Effector memory CD4-positive, alpha-beta T cell (primary cell): ENCODE results near the gene BTBD19.

Experiments used
- DNase-seq, 3 donors: peaks; one replicate each; pipeline ENCODE4 v3.0.0-alpha.2; 2020
- H3K27ac ChIP-seq: 2 replicates; pipeline ENCODE4 v1.7.0; 2013; ENCODE audit warnings: mild to moderate bottlenecking, low read length, moderate library complexity; ENCODE audit not compliant: insufficient read depth, poor library complexity, severe bottlenecking
- H3K27me3 ChIP-seq: replicated peaks from 2 replicates; pipeline ENCODE4 v1.7.0; 2013; ENCODE audit warnings: mild to moderate bottlenecking, low read length; ENCODE audit not compliant: insufficient read depth, control insufficient read depth, poor library complexity, severe bottlenecking
- H3K36me3 ChIP-seq: 2 replicates; pipeline ENCODE4 v1.7.0; 2013; ENCODE audit warnings: mild to moderate bottlenecking, low read length, moderate library complexity; ENCODE audit not compliant: control insufficient read depth, insufficient read depth
- H3K4me1 ChIP-seq: 2 replicates; pipeline ENCODE4 v1.7.0; 2013; ENCODE audit warnings: low read length, mild to moderate bottlenecking; ENCODE audit not compliant: control insufficient read depth, insufficient read depth, poor library complexity, severe bottlenecking
- H3K4me3 ChIP-seq: 2 replicates; pipeline ENCODE4 v1.7.0; 2013; ENCODE audit warnings: low read length, low read depth, mild to moderate bottlenecking; ENCODE audit not compliant: insufficient read depth, poor library complexity, severe bottlenecking
- H3K9me3 ChIP-seq: 2 replicates; pipeline ENCODE4 v1.7.0; 2013; ENCODE audit warnings: mild to moderate bottlenecking, low read length, moderate library complexity; ENCODE audit not compliant: control insufficient read depth

The BTBD19 gene

GRCh38 chr1:44846985-44847384 lies 38.7 kb downstream of the BTBD19 start:
- no peaks in the 10 kb centered on the region for H3K27me3 ChIP-seq
- H3K4me1 ChIP-seq: peaks cover 9% of the 10 kb centered on the region
- no peaks in the 10 kb centered on the region for H3K36me3 ChIP-seq
- no peak overlapping the region for H3K27ac ChIP-seq
- no peak for DNase-seq
- no peaks in the 10 kb centered on the region for H3K9me3 ChIP-seq
- no peak overlapping the region for H3K4me3 ChIP-seq

DNA sequence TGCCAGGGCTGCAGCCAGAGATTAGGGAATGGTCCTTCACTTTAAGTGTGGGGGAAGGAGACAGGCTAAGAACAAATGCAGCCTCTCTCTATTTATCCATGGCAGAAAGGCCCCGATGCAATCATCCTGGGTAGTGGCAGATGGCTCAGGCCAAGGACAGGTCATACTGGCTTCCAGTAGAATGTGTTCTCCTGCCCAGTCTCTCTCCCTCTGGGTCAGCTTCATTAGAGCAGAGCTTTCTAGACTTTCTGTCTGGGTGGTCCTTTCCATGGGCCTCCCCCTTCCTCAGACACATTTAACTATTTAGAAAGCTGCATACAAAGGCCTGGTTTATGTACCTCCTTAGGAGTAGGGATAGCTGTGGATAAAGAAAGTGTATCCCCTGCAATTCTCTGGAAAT lies 39.5 kb downstream of the BTBD19 start:
- Histone ChIP-seq H3K36me3 (no peaks in the 10 kb centered on the region), H3K27me3 (no peaks in the 10 kb centered on the region), H3K4me3 (no peak overlapping the region), H3K27ac (no peak overlapping the region), H3K9me3 (no peaks in the 10 kb centered on the region), H3K4me1 (peaks cover 5% of the 10 kb centered on the region)
- no peak for DNase-seq

DNA sequence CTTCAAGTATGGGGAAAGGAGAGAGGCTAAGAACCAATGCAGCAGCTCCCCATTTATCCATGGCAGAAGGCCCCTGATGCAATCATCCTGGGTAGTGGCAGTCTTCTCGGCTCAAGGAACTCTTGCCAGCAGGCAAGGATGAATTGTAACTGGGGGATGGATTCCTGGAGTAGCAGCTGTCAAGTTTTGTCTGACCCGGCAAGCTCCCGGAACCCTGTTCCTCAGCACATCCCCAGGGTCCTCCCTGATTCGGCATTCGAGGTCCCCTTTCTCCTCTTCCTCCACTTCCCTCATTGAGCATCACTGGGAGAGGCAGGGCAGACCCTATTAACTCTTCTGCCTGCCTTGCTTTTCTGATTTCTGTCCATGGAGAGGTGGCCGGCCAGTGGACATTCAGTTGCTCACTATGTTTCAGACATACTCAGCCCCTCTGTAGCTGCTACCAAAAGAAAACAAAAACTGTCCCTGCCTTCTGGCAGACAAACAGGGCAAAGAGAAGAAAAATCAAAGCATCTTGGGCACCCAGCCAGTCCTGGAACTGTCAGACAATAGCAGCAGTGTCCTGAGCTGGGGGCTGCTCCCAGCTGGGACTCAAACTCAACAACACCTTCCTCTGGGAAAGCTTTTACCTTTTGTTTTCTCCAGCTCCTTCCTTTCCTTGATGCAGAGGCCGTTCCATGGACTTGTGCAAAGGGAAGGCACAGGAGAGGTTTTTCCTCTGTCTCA lies 40.3 kb downstream of the BTBD19 start:
- no peaks in the 10 kb centered on the region for H3K36me3 ChIP-seq
- no peak for DNase-seq
- H3K4me1 ChIP-seq: no peaks in the 10 kb centered on the region
- no peaks in the 10 kb centered on the region for H3K9me3 ChIP-seq
- no peak overlapping the region for H3K4me3 ChIP-seq
- no peaks in the 10 kb centered on the region for H3K27me3 ChIP-seq
- no peak overlapping the region for H3K27ac ChIP-seq

- Histone ChIP-seq H3K36me3 (no peaks in the 10 kb centered on the region), H3K27ac (no peak overlapping the region), H3K4me3 (no peak overlapping the region), H3K9me3 (no peaks in the 10 kb centered on the region), H3K4me1 (no peaks in the 10 kb centered on the region), H3K27me3 (no peaks in the 10 kb centered on the region)
- DNase-seq: no peak
These were observed 41.3 kb downstream of the BTBD19 start for GRCh38 chr1:44849575-44850132.

GRCh38 chr1:44851308-44851707 lies 43.0 kb downstream of the BTBD19 start:
- no peak for DNase-seq
- Histone ChIP-seq H3K4me3 (no peak overlapping the region), H3K36me3 (no peaks in the 10 kb centered on the region), H3K27me3 (no peaks in the 10 kb centered on the region), H3K27ac (no peak overlapping the region), H3K9me3 (no peaks in the 10 kb centered on the region), H3K4me1 (no peaks in the 10 kb centered on the region)

GRCh38 chr1:44853201-44853600 lies 44.9 kb downstream of the BTBD19 start:
- Histone ChIP-seq H3K4me1 (no peaks in the 10 kb centered on the region), H3K27me3 (no peaks in the 10 kb centered on the region), H3K9me3 (no peaks in the 10 kb centered on the region), H3K27ac (no peak overlapping the region), H3K36me3 (no peaks in the 10 kb centered on the region), H3K4me3 (no peak overlapping the region)
- no peak for DNase-seq

DNA sequence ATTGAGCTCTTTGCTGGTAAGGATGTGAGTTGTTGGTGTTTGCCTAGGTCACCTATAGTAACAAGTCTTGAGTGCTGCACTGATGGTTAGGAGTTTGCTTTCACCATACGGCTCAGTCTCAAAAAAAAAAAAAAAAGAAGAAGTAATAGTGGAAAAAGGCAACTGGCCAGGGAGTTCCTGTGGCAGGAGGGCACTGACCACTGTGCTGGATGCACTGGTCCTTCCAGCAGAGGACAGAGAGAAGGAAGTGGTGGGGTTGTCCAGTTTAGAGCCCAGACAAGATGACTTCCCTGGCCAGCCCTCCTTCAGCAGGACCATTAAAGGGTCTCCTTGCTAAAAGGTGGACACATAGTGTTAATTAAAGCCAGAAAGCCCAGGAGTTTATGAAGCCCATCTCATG lies 46.6 kb downstream of the BTBD19 start:
- Histone ChIP-seq H3K4me3 (no peak overlapping the region), H3K4me1 (no peaks in the 10 kb centered on the region), H3K36me3 (no peaks in the 10 kb centered on the region), H3K27ac (no peak overlapping the region), H3K9me3 (no peaks in the 10 kb centered on the region), H3K27me3 (no peaks in the 10 kb centered on the region)
- DNase-seq: no peak

DNA sequence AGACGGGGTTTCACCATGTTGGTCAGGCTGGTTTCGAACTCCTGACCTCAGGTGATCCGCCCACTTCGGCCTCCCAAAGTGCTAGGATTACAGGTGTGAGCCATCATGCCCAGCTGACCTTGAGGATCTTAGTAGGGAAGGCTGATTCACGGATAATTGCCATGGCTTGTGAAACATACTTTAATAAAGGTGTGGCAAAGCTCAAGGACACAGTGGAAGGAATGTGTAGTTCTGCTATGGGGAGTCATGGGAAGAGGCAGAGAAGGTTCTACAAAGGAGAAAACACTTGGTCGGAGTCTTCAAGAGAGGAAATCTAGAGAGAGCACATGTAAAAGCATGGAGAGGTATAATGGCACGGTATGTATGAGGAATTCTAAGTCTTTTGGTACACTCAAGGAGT lies 47.4 kb downstream of the BTBD19 start:
- no peaks in the 10 kb centered on the region for H3K27me3 ChIP-seq

DNA sequence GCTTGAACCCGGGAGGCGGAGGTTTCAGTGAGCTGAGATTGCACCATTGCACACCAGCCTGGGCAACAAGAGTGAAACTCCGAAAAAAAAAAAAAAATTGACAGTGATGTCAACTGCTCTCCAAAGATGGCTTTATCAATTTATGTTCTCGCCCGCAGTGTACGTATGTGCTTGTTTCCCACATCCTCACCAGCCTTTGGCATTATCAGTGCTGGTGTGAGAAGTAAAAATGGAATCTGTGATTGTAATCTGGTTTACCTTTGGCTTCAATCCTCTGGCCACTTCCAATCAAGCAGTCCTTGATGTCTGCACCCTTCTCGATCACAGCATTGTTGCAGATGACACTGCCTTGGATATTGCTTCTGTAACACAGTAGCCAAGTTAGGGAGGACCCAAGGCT lies 49.1 kb downstream of the BTBD19 start:
- Histone ChIP-seq H3K27me3 (no peaks in the 10 kb centered on the region), H3K4me3 (no peak overlapping the region), H3K27ac (no peak overlapping the region), H3K4me1 (no peaks in the 10 kb centered on the region), H3K36me3 (no peaks in the 10 kb centered on the region), H3K9me3 (no peaks in the 10 kb centered on the region)
- no peak for DNase-seq

More for the DNA sequence above, 47.4 kb downstream of the BTBD19 start:
- Histone ChIP-seq H3K27ac (no peak overlapping the region), H3K9me3 (no peaks in the 10 kb centered on the region), H3K36me3 (no peaks in the 10 kb centered on the region), H3K4me1 (no peaks in the 10 kb centered on the region), H3K4me3 (no peak overlapping the region)
- no peak for DNase-seq

DNA sequence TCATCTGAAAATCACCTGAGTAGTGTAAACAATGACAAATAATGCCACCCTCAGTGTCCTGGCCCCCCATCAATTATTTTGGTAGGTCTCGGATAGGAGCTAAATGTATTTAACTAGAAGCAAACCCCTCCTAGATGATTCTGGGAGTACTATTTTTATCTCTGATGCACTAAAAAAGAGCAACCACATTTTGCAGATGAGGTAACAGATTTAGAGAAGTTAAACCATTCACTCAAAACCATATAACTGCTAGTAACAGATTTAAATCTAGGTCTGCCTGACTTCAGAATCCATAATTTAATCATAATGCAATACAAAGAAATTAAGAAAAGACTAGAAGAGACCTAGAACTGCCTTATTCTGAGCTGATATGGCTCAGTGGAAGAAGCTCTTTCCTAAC lies 52.0 kb downstream of the BTBD19 start:
- Histone ChIP-seq H3K4me1 (no peaks in the 10 kb centered on the region), H3K9me3 (no peaks in the 10 kb centered on the region), H3K36me3 (no peaks in the 10 kb centered on the region), H3K27me3 (no peaks in the 10 kb centered on the region), H3K4me3 (no peak overlapping the region), H3K27ac (no peak overlapping the region)
- no peak for DNase-seq
